Stromal cell of bone marrow (primary cell): ENCODE results near the gene PLEKHN1.

Experiments used
- DNase-seq: peaks from one replicate; pipeline ENCODE4 v3.0.0-alpha.2; 2012; ENCODE audit warnings: low read depth

PLEKHN1 gene

GRCh38 chr1:930633-931138 lies 35.6 kb upstream of the PLEKHN1 start:
- no peak for DNase-seq

GRCh38 chr1:931380-932172 lies 34.7 kb upstream of the PLEKHN1 start:
- DNase-seq = no peak

- DNase-seq = no peak
Observed at GRCh38 chr1:932173-932510, 34.1 kb upstream of the PLEKHN1 start.

GRCh38 chr1:932776-933602 lies 33.3 kb upstream of the PLEKHN1 start:
- no peak for DNase-seq

GRCh38 chr1:933603-933940 lies 32.7 kb upstream of the PLEKHN1 start:
- DNase-seq = no peak

- DNase-seq = no peak
Observed at GRCh38 chr1:934991-935750, 31.1 kb upstream of the PLEKHN1 start.

GRCh38 chr1:935751-936231 lies 30.5 kb upstream of the PLEKHN1 start:
- DNase-seq = no peak

GRCh38 chr1:936348-937264 lies 29.7 kb upstream of the PLEKHN1 start:
- DNase-seq = no peak

GRCh38 chr1:937521-937920 lies 28.8 kb upstream of the PLEKHN1 start:
- DNase-seq = no peak

GRCh38 chr1:938088-938683 lies 28.1 kb upstream of the PLEKHN1 start:
- no peak for DNase-seq

GRCh38 chr1:938711-939489 lies 27.4 kb upstream of the PLEKHN1 start:
- DNase-seq = no peak

- DNase-seq = no peak
Observed at GRCh38 chr1:939511-940106, 26.7 kb upstream of the PLEKHN1 start.

- DNase-seq = no peak
Observed at GRCh38 chr1:940107-941014, 25.9 kb upstream of the PLEKHN1 start.

- DNase-seq = no peak
Observed at GRCh38 chr1:941015-941587, 25.2 kb upstream of the PLEKHN1 start.

GRCh38 chr1:941588-942383 lies 24.5 kb upstream of the PLEKHN1 start:
- DNase-seq = no peak

GRCh38 chr1:942411-942821 lies 23.9 kb upstream of the PLEKHN1 start:
- no peak for DNase-seq

- DNase-seq = no peak
Observed at GRCh38 chr1:942864-943533, 23.3 kb upstream of the PLEKHN1 start.
